Liver (tissue), 4 donors: ENCODE measurements around the gene SUCLA2. TPM values are rescaled to one million over a fixed set of nuclear protein-coding genes. Genes with fewer than 3 reads are reported as not detected.

ENCODE experiments used
- polyA plus RNA-seq, 2 donors: library from polyadenylated mRNA; stranded (reverse) in 1 of 2; unstranded in 1 of 2; fragments of 200-250 nt in 1 of 2; fragments of >200 nt in 1 of 2; fragmentation: Nextera tagmentation in 1 of 2; extraction: Ambion mirVana in 1 of 2; gene quantifications; one replicate each; pipeline versions ENCODE4 v1.2.1 to v1.2.3, GENCODE V29; 2013 to 2015
- total RNA-seq, 2 donors: library from RNA; depleted of rRNA; stranded (reverse); fragments of >200 nt; gene quantifications; one replicate each; pipeline ENCODE4 v1.2.3, GENCODE V29; 2014
- donor health status: healthy.
- donor health status: healthy.
- donor health status: healthy.

Gene SUCLA2
- total and polyA plus RNA-seq, 4 donors = 22.0 to 27.1 (median 26.0) TPM

Other genes with a start within 250 kb of the SUCLA2 start
- 1 to 10 TPM; 6.0 to 7.7 TPM for gene NUDT15, start 36.5 kb upstream of the SUCLA2 start, total RNA-seq
- 1 to 10 TPM; 6.5 to 7.3 TPM for gene NUDT15, start 36.5 kb upstream of the SUCLA2 start, polyA plus RNA-seq
- 10 to 100 TPM; 18.2 to 22.8 TPM for gene MED4, start 93.8 kb upstream of the SUCLA2 start, total RNA-seq
- gene MED4, start 93.8 kb upstream of the SUCLA2 start, polyA plus RNA-seq = 10 to 100 TPM; 22.3 to 32.4 TPM
- 100 to 1,000 TPM; 114 to 167 TPM for gene ITM2B, start 231.9 kb upstream of the SUCLA2 start, total RNA-seq
- 100 to 1,000 TPM; 237 to 379 TPM for gene ITM2B, start 231.9 kb upstream of the SUCLA2 start, polyA plus RNA-seq